HG03045 (cell line): ENCODE data around the gene IAH1.

Experiments
- ATAC-seq: cut with Tn5 transposase; IDR thresholded peaks from one replicate; pipeline ENCODE4 v1.9.1; 2021; ENCODE audit warnings: mild to moderate bottlenecking, moderate library complexity; ENCODE audit not compliant: unreplicated experiment

Gene IAH1

DNA sequence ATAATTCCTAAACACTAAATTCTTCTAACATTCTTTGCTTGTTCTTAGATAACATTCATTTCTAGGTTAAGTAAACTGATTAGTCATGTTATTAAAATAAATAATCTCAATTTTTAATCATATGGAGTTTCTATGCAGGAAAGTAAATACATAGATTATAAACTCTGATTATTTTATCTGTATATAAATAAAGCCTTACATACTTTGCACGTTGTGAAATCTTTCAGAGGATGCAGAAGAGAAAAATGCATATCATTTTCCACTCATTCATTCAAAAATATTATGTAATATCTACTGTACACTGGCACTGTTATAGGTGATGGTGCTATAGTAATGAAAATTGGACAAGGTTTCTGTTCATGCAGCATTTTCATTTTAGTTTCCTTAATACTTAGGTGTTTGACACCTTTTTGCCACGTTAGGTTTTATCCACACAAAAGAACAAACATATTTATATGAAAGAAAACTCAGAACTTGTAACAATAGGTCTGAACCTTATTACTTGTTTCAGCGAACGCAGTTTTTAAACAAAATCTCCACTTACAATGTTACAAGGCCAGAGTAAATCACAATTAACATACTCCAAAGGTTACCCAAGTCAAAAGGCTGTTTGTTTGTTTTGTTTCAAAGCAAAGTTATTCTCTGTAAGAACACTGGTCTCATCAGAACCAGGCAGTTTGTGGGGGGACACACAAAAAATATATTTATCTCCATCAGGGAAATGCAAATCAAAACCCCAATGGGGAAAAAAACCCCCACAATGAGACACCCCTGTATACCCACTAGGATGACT is 53.8 kb downstream of the IAH1 start:
- no peak for ATAC-seq

- ATAC-seq: no peak
These were observed 58.1 kb downstream of the IAH1 start for GRCh38 chr2:9532421-9532820.

- no peak for ATAC-seq
These were observed 59.3 kb downstream of the IAH1 start for GRCh38 chr2:9533663-9534062.

- no peak for ATAC-seq
These were observed 60.8 kb downstream of the IAH1 start for GRCh38 chr2:9535177-9535576.

DNA sequence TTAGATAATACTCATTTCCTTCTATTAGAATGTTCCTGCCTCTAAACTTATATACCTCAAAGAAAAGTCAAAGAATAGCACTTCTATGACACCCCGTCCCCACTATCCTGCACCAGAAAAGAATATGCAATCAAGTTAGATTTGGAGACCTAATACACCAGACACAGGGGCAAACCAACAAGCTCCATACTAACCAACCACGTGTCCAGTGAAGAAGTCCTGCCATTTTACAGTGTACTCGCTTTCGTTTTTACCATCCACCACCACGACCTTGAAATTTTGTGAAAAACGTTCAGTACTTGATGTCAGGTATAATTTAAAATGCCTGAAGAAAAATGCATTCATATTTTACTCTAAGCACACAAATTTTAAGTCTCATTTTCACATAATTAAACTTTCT is 62.2 kb downstream of the IAH1 start:
- no peak for ATAC-seq

DNA sequence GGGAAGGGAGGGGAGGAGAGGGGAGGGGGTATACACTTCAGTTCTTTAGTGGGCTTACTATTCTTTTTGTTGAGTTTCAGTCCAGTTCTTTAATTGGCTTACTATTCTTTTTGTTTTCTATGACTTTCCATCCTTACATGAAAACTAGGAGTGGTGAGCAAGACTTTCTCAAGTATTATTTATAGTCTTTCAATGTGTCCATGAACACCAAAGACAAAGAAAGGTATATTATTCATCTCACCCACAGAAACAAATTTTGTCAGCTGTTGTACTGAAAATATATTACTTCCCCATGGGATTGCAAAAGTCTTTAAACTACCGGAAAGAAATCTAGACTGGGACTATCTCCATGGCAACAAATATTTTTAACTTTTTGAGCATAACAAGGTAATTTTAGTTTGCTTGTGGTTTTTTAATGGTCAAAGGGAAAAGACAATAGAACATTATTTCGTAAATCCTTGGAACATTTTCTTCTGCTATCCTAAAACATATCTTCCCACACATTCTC is 63.7 kb downstream of the IAH1 start:
- no peak for ATAC-seq
